HG02970 (cell line): ENCODE data around the gene ARID3C.

Experiments
- ATAC-seq: cut with Tn5 transposase; IDR thresholded peaks from one replicate; pipeline ENCODE4 v1.9.1; 2021; ENCODE audit warnings: mild to moderate bottlenecking, moderate library complexity, moderate number of reproducible peaks; ENCODE audit not compliant: unreplicated experiment, low FRiP score

Gene ARID3C

DNA sequence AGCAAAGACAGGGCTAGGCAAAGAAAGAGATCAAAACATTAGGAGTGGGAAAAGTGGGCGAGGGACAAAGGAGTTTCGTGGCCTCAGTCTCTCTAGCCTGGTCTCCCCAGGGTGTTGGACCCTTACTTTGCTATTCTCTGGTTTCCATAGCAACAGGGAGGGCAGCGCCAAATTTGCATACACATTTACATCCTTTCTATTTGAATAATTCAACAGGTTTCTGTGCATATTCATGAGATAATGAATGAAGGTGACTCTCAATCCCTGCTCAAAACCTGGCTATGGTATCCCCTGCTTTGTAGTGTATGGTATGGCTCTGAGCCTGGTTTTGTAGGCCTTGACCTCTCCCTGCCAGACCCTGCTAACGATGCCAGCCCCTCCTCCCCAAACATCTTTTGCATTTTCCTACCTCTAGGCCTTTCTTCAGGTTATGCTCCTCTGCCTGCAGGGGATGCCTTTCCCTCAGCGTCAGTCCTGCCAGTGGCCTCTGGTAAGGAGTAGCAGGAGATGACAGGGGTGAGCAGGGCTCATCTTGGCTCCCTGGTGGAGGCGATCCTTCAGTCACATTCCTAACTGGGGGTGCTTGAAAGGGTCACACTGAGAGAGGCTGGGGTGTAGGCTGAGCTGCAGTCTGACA, 26.8 kb downstream of the ARID3C start:
- no peak for ATAC-seq

DNA sequence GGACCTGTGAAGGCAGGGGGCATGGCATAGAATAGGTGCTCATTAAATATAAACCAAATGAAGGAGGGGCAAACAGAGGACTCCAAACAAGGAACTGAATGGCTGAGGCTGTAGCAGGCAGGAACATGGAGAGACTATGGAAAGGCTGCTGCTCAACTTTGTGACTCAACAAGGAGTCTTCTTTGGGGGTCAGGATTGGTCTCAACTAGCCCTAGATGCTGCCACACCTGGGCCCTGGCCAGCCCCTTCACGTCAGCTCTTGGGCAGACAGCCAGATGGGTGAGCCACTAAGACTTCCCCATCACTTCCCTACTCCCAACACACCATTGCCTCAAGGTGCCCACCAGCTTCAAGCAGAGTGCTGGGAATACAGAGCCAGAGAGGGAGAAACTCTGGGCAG, 28.0 kb downstream of the ARID3C start:
- ATAC-seq, result no peak

DNA sequence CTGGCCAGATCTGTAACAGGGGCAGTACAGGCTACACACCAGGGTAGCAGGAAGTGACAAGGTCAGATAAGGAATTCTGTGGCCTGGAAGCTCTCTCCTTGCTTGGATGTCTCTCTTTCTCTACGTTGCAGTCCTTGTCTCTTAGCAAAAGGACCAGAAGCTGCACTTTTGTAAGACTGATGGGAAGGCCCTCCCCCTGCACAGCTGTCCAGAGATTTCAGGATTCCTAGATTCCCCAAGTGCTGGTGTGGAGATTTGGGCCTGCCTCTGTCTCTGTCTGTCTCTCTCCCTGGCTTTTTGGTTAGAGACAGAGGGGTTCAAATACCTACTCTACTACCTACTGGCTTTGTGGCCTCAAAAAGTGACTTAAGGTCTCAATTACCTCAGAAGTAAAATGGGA, 29.3 kb downstream of the ARID3C start:
- ATAC-seq, result no peak

DNA sequence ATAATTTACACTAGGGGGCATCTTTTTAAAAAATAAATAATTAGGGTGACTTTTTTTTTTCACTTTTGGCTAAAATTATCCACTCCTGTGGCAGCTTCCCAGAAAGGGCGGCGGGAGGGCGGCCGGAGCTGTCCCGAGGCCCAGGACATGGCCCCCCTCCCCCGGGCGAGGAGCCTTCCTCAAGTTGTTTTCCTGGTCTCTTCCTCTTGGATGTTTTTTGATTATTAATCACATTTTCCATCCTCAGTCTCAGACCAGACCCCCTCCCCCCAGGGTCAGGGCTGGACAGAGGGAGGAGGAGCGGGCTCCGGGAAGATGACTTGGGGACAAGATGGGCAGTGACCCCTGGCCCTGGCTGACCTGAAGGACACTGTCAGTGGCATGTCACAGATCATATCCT, 34.7 kb downstream of the ARID3C start:
- ATAC-seq, result no peak

DNA sequence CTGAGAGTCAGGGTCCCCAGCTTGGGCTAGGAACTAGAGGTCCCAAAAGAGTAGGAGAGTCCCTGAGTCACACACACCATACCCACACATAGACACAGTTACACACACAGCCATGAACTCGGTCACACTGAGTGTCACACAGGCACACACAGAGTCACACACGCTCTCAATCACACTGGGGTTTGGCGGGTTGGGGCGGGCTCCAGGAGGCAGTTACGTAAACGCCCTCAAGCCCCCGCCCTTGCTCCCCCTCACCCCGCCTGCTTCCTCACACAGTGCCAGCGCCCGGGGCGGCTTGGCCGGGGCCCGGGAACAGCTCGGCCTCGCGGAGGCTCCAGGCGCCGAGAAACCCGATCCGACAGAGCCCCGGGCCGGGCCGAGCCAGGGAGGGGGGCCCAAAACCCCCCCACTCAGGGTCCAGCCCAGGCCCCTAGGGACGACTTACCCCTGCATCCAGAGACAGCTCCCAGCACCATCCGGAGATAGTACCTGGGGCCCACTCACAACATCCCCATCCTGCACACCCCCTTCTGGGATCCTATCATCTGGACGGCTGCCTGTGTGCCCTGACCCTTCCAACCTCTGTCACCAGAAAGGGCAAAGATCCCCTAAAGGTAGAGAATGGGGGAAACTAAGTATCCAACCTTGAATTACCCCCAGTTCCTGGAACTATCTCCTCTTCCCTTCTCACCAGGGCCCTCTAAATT, 35.8 kb downstream of the ARID3C start:
- ATAC-seq, result no peak

- no peak for ATAC-seq
These were observed 36.7 kb downstream of the ARID3C start for GRCh38 chr9:34591917-34592866.

DNA sequence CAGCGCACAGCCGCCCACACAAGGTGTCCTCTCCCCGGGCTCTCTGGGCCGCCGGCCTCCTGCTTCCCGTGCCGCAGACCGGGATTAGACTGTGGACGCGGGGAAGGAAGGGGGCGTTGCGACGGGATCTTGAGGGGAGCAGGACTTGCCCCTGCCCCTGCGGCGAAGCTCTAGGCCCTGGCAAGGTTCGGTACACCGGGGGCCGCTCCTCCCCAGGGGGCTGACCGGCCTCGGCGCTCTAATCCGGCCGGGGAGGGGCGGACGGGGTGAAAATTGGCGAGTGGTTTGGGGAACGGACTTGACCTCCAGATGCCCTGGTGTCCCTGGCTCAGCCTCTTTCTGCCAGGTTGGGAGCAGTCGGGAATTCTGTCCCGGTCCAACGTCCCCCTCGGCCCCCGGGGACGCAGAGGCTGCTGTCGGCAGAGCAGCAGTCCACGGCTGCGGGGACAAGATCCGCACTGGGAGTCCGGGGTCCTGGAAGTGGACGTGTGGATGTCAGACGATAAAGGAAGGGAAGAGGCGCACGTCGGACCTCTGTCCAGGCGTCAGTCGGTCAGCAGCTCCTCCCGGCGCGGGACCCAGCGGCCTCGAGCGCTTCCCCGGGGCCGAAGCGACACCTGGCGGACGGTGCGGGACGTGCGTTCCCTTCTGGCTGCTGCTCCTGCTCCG, 37.5 kb downstream of the ARID3C start:
- ATAC-seq, result no peak

- ATAC-seq, result no peak
These were observed 38.3 kb downstream of the ARID3C start for GRCh38 chr9:34590381-34591247.

DNA sequence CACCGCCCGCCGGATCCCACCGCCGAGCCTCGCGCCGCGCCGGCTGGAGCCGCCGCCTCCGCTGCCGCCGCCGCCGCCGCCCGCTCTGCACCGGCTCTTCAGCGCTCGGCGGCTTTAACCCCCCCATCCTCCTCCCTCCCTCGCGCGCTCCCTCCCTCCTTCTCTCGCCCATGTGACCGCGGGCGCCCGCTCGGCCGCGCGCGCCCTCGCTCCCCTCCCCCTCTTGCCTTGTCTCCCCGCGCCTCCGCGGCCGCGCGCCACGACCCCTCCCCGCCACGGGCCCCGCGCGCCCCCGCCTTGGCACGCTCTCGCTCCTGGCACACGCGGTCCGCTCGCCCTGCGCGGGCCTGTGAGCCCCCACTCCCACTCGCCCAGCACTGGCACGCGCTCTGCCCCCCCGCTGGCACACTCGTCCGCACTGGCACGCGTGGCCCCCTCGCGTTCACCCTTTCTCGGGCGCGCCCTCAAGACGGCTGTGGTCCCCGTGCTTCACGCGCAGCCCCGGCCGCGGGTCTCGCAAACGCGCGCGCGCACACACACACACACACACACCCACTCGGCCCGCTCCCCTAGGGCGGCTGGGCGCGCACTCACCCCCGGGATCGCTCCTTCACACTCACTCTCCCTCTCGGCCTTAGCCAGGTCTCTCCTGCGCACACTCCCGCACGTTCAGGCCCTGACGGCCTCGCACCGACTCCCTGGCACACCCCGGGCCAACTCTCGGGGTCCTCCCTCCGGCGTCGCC, 39.1 kb downstream of the ARID3C start, which contains the start of gene CNTFR:
CNTFR (minus strand) TSS at position 89 of the 745 bp plus-strand sequence. CDS start 20,743 bp downstream, outside the sequence.
- no peak for ATAC-seq

- no peak for ATAC-seq
These were observed 39.9 kb downstream of the ARID3C start for GRCh38 chr9:34588671-34589635.

- no peak for ATAC-seq
These were observed 41.6 kb downstream of the ARID3C start for GRCh38 chr9:34587271-34587670.

DNA sequence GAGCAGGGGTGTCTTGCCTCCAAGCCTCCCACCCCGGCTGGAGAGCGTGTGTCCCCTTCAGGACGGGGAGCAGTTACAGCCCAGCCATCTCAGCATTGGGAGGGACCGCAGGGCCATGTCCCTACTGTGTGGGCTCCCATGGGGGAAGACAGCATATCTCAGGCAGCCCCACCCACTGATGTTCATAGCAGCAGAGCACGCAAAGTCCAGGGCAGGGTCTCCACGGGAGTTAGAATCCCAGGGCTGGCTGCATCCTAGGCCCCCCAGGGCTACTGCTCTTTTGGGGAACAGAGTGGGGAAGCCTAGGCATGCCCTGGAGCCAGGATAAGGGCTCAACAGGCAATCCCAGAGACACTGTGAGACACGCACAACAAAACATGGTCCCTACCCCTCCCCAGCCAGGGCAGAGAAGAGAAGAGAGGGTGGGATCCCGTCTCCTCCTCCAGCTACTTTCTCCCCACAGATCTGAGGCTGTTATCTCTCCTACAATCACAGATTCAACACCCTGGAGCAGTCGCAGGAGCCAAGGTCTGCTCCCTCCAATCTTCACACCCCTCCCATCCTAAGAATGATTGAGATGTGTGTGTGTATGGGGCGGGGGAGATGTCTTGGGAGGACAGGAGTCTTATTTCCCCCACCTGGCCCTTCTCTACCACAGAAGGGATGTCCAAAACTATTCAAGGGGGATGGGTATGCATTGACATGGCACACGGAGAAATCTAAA, 42.8 kb downstream of the ARID3C start:
- ATAC-seq, result no peak

GRCh38 chr9:34584970-34585369, 43.9 kb downstream of the ARID3C start:
- no peak for ATAC-seq

- no peak for ATAC-seq
These were observed 46.1 kb downstream of the ARID3C start for GRCh38 chr9:34582787-34583186.

GRCh38 chr9:34581318-34581717, 47.5 kb downstream of the ARID3C start:
- no peak for ATAC-seq

DNA sequence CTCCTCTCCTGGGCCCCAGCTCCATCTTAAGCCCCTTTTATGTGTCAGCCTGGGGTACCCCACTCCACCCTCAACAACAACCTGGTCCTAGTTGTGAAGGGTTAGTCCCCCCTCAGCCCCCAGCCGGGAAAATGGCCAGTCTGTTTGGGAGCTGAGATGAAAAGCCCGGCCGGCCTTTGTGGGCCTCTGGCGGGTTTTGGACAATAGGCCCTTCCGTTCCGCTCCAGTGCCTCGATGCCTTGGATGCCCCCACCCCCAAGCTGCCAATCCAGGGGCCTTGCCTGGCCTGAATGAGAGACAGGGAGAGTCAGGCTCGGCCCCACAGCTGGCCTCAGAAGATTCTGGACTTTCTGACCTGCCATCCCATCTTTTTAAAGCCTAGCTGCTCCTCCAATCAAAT, 48.5 kb downstream of the ARID3C start:
- ATAC-seq, result no peak

DNA sequence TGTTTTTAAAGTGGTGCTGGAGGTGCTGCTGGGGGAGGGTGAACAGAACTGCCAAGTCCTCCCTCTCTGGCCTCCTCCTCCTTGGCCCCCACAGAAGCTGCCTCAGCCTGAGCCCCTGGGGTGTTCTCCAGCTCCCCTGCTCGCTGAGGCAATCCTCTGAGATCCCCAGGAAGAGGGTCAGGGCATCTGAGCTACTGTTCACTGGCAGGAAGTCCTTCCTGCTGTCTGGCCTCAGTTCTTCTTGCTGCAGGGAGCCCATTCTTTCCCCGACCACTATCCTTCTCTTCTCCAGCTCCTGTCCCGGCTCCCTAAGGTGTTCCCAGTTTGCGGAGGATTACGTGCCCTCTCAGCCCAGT, 49.1 kb downstream of the ARID3C start:
- no peak for ATAC-seq
